Body of pancreas (tissue), 4 donors: ENCODE results near the gene RAC3. TPM values are rescaled to one million over a fixed set of nuclear protein-coding genes. Genes with fewer than 3 reads are reported as not detected.

Source experiments
- ATAC-seq: fragments of 150-250 bp; one replicate; pipeline ENCODE4 v1.9.1; 2016
- DNase-seq, 4 donors: peaks; one replicate each; pipeline ENCODE4 v3.0.0-alpha.2; 2019
- H3K27ac ChIP-seq, 4 donors: fragments of 200-600 bp; sonication (generic); 1 replicate in 3 of 4; 2 replicates in 1 of 4; pipeline versions ENCODE4 v1.5.1 to v1.6.1; 2016 to 2019; ENCODE audit warnings: mild to moderate bottlenecking in 1 of 4, mixed read lengths in 1 of 4, moderate library complexity in 1 of 4
- H3K27me3 ChIP-seq, 2 donors: fragments of 200-600 bp; sonication (generic); one replicate each; pipeline ENCODE4 v1.6.0; 2016; ENCODE audit warnings: mild to moderate bottlenecking in 1 of 2
- H3K36me3 ChIP-seq, 2 donors: fragments of 200-600 bp; sonication (generic); replicated peaks in 1 of 2; 2 replicates each; pipeline ENCODE4 v1.5.1; 2016; ENCODE audit warnings: low read depth in 2 of 2; ENCODE audit not compliant: insufficient read depth in 1 of 2
- H3K4me1 ChIP-seq: fragments of 200-600 bp; sonication (generic); one replicate; pipeline ENCODE4 v1.6.0; 2016
- H3K4me3 ChIP-seq, 2 donors: fragments of 200-600 bp; sonication (generic); 1 replicate in 1 of 2; 2 replicates in 1 of 2; pipeline ENCODE4 v1.5.1; 2016 to 2019
- H3K9me3 ChIP-seq, 3 donors: fragments of 200-600 bp; sonication (generic); 1 replicate in 2 of 3; 2 replicates in 1 of 3; pipeline ENCODE4 v1.5.1; 2016
- CTCF ChIP-seq, 7 experiments: fragments of 450-650 bp in 4 of 7; fragments of 200-600 bp in 3 of 7; sonication (generic) in 3 of 7; IDR thresholded peaks; one replicate each; pipeline ENCODE4 v1.5.1; 2016 to 2019; ENCODE audit warnings: antibody characterized with exemption in 7 of 7
- POLR2A ChIP-seq, 3 donors: fragments of 450-650 bp; IDR thresholded peaks; one replicate each; pipeline ENCODE4 v1.6.1; 2016; ENCODE audit warnings: antibody characterized with exemption in 3 of 3, mild to moderate bottlenecking in 2 of 3
- WGBS, 2 donors: methylation state at CpG; one replicate each; pipeline ENCODE4 v1.1.5; 2017; 5-methylcytosine and 5-hydroxymethylcytosine counted together
- intact Hi-C: fragments of 100-400 bp; cut with DNase I; formaldehyde crosslinking; loops from one replicate; pipeline ENCODE4 v1.15.1; 2023
- total RNA-seq, 2 donors: library from RNA; depleted of rRNA; stranded (reverse); fragments of >200 nt; gene quantifications; one replicate each; pipeline ENCODE4 v1.1.0, GENCODE V29; 2016

Gene RAC3
- 1 to 10 TPM in 1 of 2 donors, not detected in 1; 3.1 TPM for total RNA-seq

- WGBS, 2 donors, result 1% methylated on average over 25 of the region's 96 CpGs; no CpG with 5 or more reads in 1 of the 2 donors
- TF ChIP-seq CTCF (IDR thresholded peaks at IDR 0.05) (no peak), POLR2A (IDR thresholded peaks at IDR 0.05) (no peak)
- intact Hi-C loops, result no loop called here
- DNase-seq, result no peak
- H3K36me3 ChIP-seq, result no peaks in the 10 kb centered on the region
- H3K27ac ChIP-seq, result peak within 1 kb of the TSS in 1 of 4 donors; percentile 31
- peak; percentile 46 for ATAC-seq
- H3K4me1 ChIP-seq, result peaks cover 30% of the 10 kb centered on the region
- H3K9me3 ChIP-seq, result no peaks in the 10 kb centered on the region
- peak within 1 kb of the TSS in 1 of 2 donors; percentile 18 for H3K4me3 ChIP-seq
- no peaks in the 10 kb centered on the region for H3K27me3 ChIP-seq
Observed at GRCh38 chr17:82031303-82031884, at the start of gene RAC3. Gene RAC3 (plus strand): TSS chr17:82031678. CDS start chr17:82031762, 84 bp downstream.

- WGBS, 2 donors, result 89 to 97% methylated on average over 24 to 34 of the region's 35 CpGs
- Histone ChIP-seq H3K36me3 (peaks cover 0 to 7% of the 10 kb centered on the region in 2 donors), H3K4me1 (peaks cover 9% of the 10 kb centered on the region), H3K4me3 (no peak overlapping the region), H3K9me3 (no peaks in the 10 kb centered on the region), H3K27me3 (no peaks in the 10 kb centered on the region), H3K27ac (no peak overlapping the region)
- intact Hi-C loops, result no loop called here
- DNase-seq (no peak), ATAC-seq (no peak)
- TF ChIP-seq CTCF (IDR thresholded peaks at IDR 0.05) (no peak), POLR2A (IDR thresholded peaks at IDR 0.05) (no peak)
Observed at GRCh38 chr17:81983011-81983638, 48.4 kb upstream of the RAC3 start.

- H3K27ac ChIP-seq, result no peak overlapping the region
- H3K4me3 ChIP-seq, result no peak overlapping the region
- intact Hi-C loops, result no loop called here
- peaks cover 0 to 7% of the 10 kb centered on the region in 2 donors for H3K36me3 ChIP-seq
- no peak for TF ChIP-seq CTCF (IDR thresholded peaks at IDR 0.05)
- TF ChIP-seq POLR2A (IDR thresholded peaks at IDR 0.05), result no peak
- WGBS, 2 donors, result 89 to 97% methylated on average over 20 to 26 of the region's 26 CpGs
- H3K4me1 ChIP-seq, result peaks cover 2% of the 10 kb centered on the region
- no peaks in the 10 kb centered on the region for H3K27me3 ChIP-seq
- H3K9me3 ChIP-seq, result no peaks in the 10 kb centered on the region
- DNase-seq (no peak), ATAC-seq (no peak)
Observed at GRCh38 chr17:81983639-81984373, 47.7 kb upstream of the RAC3 start.

- intact Hi-C loops, result no loop called here
Observed at GRCh38 chr17:81984773-81985410, 46.6 kb upstream of the RAC3 start.

More at GRCh38 chr17:81984773-81985410, 46.6 kb upstream of the RAC3 start:
- ATAC-seq, result no peak
- Histone ChIP-seq H3K9me3 (no peaks in the 10 kb centered on the region), H3K36me3 (peaks cover 0 to 7% of the 10 kb centered on the region in 2 donors), H3K4me1 (no peaks in the 10 kb centered on the region), H3K27ac (no peak overlapping the region), H3K27me3 (no peaks in the 10 kb centered on the region), H3K4me3 (no peak overlapping the region)
- TF ChIP-seq POLR2A (IDR thresholded peaks at IDR 0.05) (no peak), CTCF (IDR thresholded peaks at IDR 0.05) (no peak)
- WGBS, 2 donors, result 84 to 91% methylated on average over 19 to 21 of the region's 21 CpGs
- DNase-seq, result no peak
